DND-41 (cell line): ENCODE measurements around the gene SLC12A6.

ENCODE experiments used
- ATAC-seq: fragments of 200-7000 bp; cut with Tn5 transposase; 3 replicates; pipeline ENCODE4 v1.9.1; 2021; ENCODE audit warnings: low read depth; ENCODE audit not compliant: insufficient read depth
- DNase-seq: peaks from one replicate; pipeline ENCODE4 v3.0.0-alpha.2; 2020
- H2AFZ ChIP-seq: 2 replicates; pipeline ENCODE4 v1.6.0; 2012; ENCODE audit warnings: low read depth, low read length
- H3K27ac ChIP-seq: 2 replicates; pipeline ENCODE4 v1.5.1; 2012; ENCODE audit warnings: low read length, inconsistent platforms
- H3K27me3 ChIP-seq: fragments of 200-600 bp; sonication (generic); 2 replicates; pipeline ENCODE4 v1.6.0; 2012; ENCODE audit warnings: low read length, mild to moderate bottlenecking, inconsistent platforms; ENCODE audit not compliant: insufficient read depth, poor library complexity
- H3K36me3 ChIP-seq: 2 replicates; pipeline ENCODE4 v1.5.1; 2012; ENCODE audit warnings: low read length, inconsistent platforms; ENCODE audit not compliant: insufficient read depth
- H3K4me1 ChIP-seq: 2 replicates; pipeline ENCODE4 v1.5.1; 2012; ENCODE audit warnings: mild to moderate bottlenecking, low read length; ENCODE audit not compliant: insufficient read depth
- H3K4me2 ChIP-seq: 2 replicates; pipeline ENCODE4 v1.6.0; 2012; ENCODE audit warnings: mild to moderate bottlenecking, moderate library complexity, low read length, inconsistent platforms; ENCODE audit not compliant: insufficient read depth
- H3K4me3 ChIP-seq, 2 experiments: fragments of 200-600 bp in 1 of 2; shearing (Covaris generic) in 1 of 2; 2 replicates each; pipeline ENCODE4 v1.5.1; 2012 to 2016; ENCODE audit warnings: inconsistent platforms in 2 of 2, low read length in 2 of 2, mild to moderate bottlenecking in 2 of 2, low read depth in 1 of 2, moderate library complexity in 1 of 2
- H3K79me2 ChIP-seq: 2 replicates; pipeline ENCODE4 v1.6.0; 2012; ENCODE audit warnings: low read length, inconsistent platforms; ENCODE audit not compliant: insufficient read depth
- H3K9ac ChIP-seq: 2 replicates; pipeline ENCODE4 v1.6.0; 2012; ENCODE audit warnings: low read depth, mild to moderate bottlenecking, inconsistent platforms, low read length, moderate library complexity
- H3K9me3 ChIP-seq: 2 replicates; pipeline ENCODE4 v1.5.1; 2012; ENCODE audit warnings: low read length, moderate library complexity, mild to moderate bottlenecking, inconsistent platforms; ENCODE audit not compliant: insufficient read depth, severe bottlenecking
- H4K20me1 ChIP-seq: 2 replicates; pipeline ENCODE4 v1.6.0; 2012; ENCODE audit warnings: low read length; ENCODE audit not compliant: insufficient read depth
- CTCF ChIP-seq: IDR thresholded peaks from 2 replicates; pipeline ENCODE4 v1.5.1; 2012; ENCODE audit warnings: borderline replicate concordance, low read length, moderate library complexity, mild to moderate bottlenecking; ENCODE audit not compliant: poor library complexity, severe bottlenecking; ENCODE audit errors: extremely low read depth
- EZH2 ChIP-seq: IDR thresholded peaks from 3 replicates; pipeline ENCODE4 v1.6.1; 2012; ENCODE audit warnings: borderline replicate concordance, low read depth, mild to moderate bottlenecking, moderate library complexity, low read length, inconsistent platforms; ENCODE audit not compliant: severe bottlenecking

The SLC12A6 gene

GRCh38 chr15:34258151-34258550 lies 79.4 kb downstream of the SLC12A6 start:
- no peaks in the 10 kb centered on the region for H3K9me3 ChIP-seq
- no peak overlapping the region for H2AFZ ChIP-seq
- no peak for DNase-seq
- TF ChIP-seq CTCF (no peak), EZH2 (no peak)
- no peak for ATAC-seq
- no peak overlapping the region for H3K4me2 ChIP-seq
- no peaks in the 10 kb centered on the region for H3K27me3 ChIP-seq
- no peaks in the 10 kb centered on the region for H3K79me2 ChIP-seq
- H4K20me1 ChIP-seq, result no peaks in the 10 kb centered on the region
- H3K4me1 ChIP-seq, result no peaks in the 10 kb centered on the region
- H3K36me3 ChIP-seq, result peaks cover 10% of the 10 kb centered on the region
- H3K27ac ChIP-seq, result no peak overlapping the region
- no peak overlapping the region for H3K9ac ChIP-seq
- H3K4me3 ChIP-seq, result no peak overlapping the region

GRCh38 chr15:34252545-34252944 lies 85.0 kb downstream of the SLC12A6 start:
- H3K4me1 ChIP-seq, result no peaks in the 10 kb centered on the region
- no peak overlapping the region for H2AFZ ChIP-seq
- H3K27ac ChIP-seq, result no peak overlapping the region
- no peak overlapping the region for H3K4me3 ChIP-seq
- H3K79me2 ChIP-seq, result no peaks in the 10 kb centered on the region
- TF ChIP-seq EZH2 (no peak), CTCF (no peak)
- no peaks in the 10 kb centered on the region for H3K9me3 ChIP-seq
- ATAC-seq (no peak), DNase-seq (no peak)
- peaks cover 20% of the 10 kb centered on the region for H3K36me3 ChIP-seq
- no peaks in the 10 kb centered on the region for H3K27me3 ChIP-seq
- H3K4me2 ChIP-seq, result no peak overlapping the region
- H4K20me1 ChIP-seq, result no peaks in the 10 kb centered on the region
- H3K9ac ChIP-seq, result no peak overlapping the region

GRCh38 chr15:34248190-34248589 lies 89.4 kb downstream of the SLC12A6 start:
- Histone ChIP-seq H3K9ac (no peak overlapping the region), H2AFZ (no peak overlapping the region), H3K27ac (no peak overlapping the region), H4K20me1 (no peaks in the 10 kb centered on the region), H3K9me3 (no peaks in the 10 kb centered on the region), H3K4me3 (no peak overlapping the region), H3K79me2 (no peaks in the 10 kb centered on the region), H3K27me3 (no peaks in the 10 kb centered on the region), H3K4me1 (no peaks in the 10 kb centered on the region), H3K36me3 (peaks cover 16% of the 10 kb centered on the region), H3K4me2 (no peak overlapping the region)
- TF ChIP-seq CTCF (no peak), EZH2 (no peak)
- DNase-seq, result no peak
- ATAC-seq, result no peak
